Gastroesophageal sphincter (tissue), 4 donors: ENCODE measurements around the gene GRIK2. TPM values are rescaled to one million over a fixed set of nuclear protein-coding genes. Genes with fewer than 3 reads are reported as not detected.

Source experiments
- ATAC-seq: fragments of 150-250 bp; one replicate; pipeline ENCODE4 v1.9.1; 2016; ENCODE audit warnings: mild to moderate bottlenecking, moderate library complexity
- H3K27ac ChIP-seq, 4 donors: fragments of 200-600 bp; sonication (generic) in 3 of 4; 1 replicate in 3 of 4; 2 replicates in 1 of 4; pipeline ENCODE4 v1.5.1; 2016 to 2019
- H3K27me3 ChIP-seq: fragments of 200-600 bp; sonication (generic); one replicate; pipeline ENCODE4 v1.5.1; 2019
- H3K36me3 ChIP-seq, 2 donors: fragments of 200-600 bp; sonication (generic); one replicate each; pipeline ENCODE4 v1.5.1; 2019; ENCODE audit warnings: control low read depth in 1 of 2
- H3K4me1 ChIP-seq, 3 donors: fragments of 200-600 bp; sonication (generic); 1 replicate in 2 of 3; 2 replicates in 1 of 3; pipeline ENCODE4 v1.5.1; 2016 to 2019; ENCODE audit warnings: control low read depth in 2 of 3
- H3K4me3 ChIP-seq, 2 donors: fragments of 200-600 bp; sonication (generic); one replicate each; pipeline ENCODE4 v1.5.1; 2019; ENCODE audit warnings: mild to moderate bottlenecking in 1 of 2, moderate library complexity in 1 of 2
- H3K9me3 ChIP-seq, 3 donors: fragments of 200-600 bp; sonication (generic); one replicate each; pipeline ENCODE4 v1.5.1; 2017 to 2019; ENCODE audit warnings: control low read depth in 2 of 3
- CTCF ChIP-seq, 4 experiments: fragments of 200-600 bp in 2 of 4; fragments of 450-650 bp in 2 of 4; sonication (generic) in 1 of 4; IDR thresholded peaks; one replicate each; pipeline ENCODE4 v1.5.1; 2017 to 2019; ENCODE audit warnings: antibody characterized with exemption in 4 of 4, mild to moderate bottlenecking in 2 of 4, moderate library complexity in 2 of 4
- EP300 ChIP-seq: sonication (generic); formaldehyde crosslinking; IDR thresholded peaks from one replicate; pipeline ENCODE4 v1.6.1; 2017; ENCODE audit warnings: antibody characterized with exemption, mild to moderate bottlenecking
- POLR2A ChIP-seq, 2 donors: fragments of 450-650 bp; IDR thresholded peaks; one replicate each; pipeline ENCODE4 v1.6.1; 2017; ENCODE audit warnings: antibody characterized with exemption in 2 of 2, mild to moderate bottlenecking in 2 of 2, moderate library complexity in 1 of 2
- POLR2AphosphoS5 ChIP-seq: sonication (generic); formaldehyde crosslinking; IDR thresholded peaks from one replicate; pipeline ENCODE4 v1.6.1; 2017; ENCODE audit warnings: antibody characterized with exemption
- WGBS, 2 donors: methylation state at CpG; one replicate each; pipeline ENCODE4 v1.1.5; 2018; ENCODE audit warnings: low coverage in 1 of 2; 5-methylcytosine and 5-hydroxymethylcytosine counted together
- total RNA-seq, 4 donors: library from RNA; depleted of rRNA; stranded (reverse); fragments of >200 nt; gene quantifications; one replicate each; pipeline ENCODE4 v1.1.0, GENCODE V29; 2016

The GRIK2 gene
- total RNA-seq, 4 donors from 2014 or later: 0.82 to 2.2 (median 1.0) TPM

GRCh38 chr6:101398716-101399615, 5.5 kb downstream of the GRIK2 start:
- peaks cover 0 to 13% (median 0%) of the 10 kb centered on the region in 3 donors for H3K4me1 ChIP-seq
- TF ChIP-seq CTCF (IDR thresholded peaks at IDR 0.05) (no peak), EP300 (no peak), POLR2A (IDR thresholded peaks at IDR 0.05) (no peak), POLR2AphosphoS5 (no peak)
- peaks cover 97% of the 10 kb centered on the region for H3K27me3 ChIP-seq
- no peak overlapping the region for H3K4me3 ChIP-seq
- H3K36me3 ChIP-seq: no peaks in the 10 kb centered on the region
- 6 to 9% methylated on average over 21 to 36 of the region's 43 CpGs for WGBS, 2 donors
- no peak for ATAC-seq
- no peak overlapping the region for H3K27ac ChIP-seq
- H3K9me3 ChIP-seq: no peaks in the 10 kb centered on the region

GRCh38 chr6:101399616-101400162, 6.2 kb downstream of the GRIK2 start:
- H3K9me3 ChIP-seq: no peaks in the 10 kb centered on the region
- TF ChIP-seq CTCF (IDR thresholded peaks at IDR 0.05): no peak
- TF ChIP-seq POLR2AphosphoS5: no peak
- TF ChIP-seq EP300: no peak
- TF ChIP-seq POLR2A (IDR thresholded peaks at IDR 0.05): no peak
- no peak overlapping the region for H3K27ac ChIP-seq
- H3K4me3 ChIP-seq: no peak overlapping the region
- H3K4me1 ChIP-seq: peaks cover 0 to 10% (median 0%) of the 10 kb centered on the region in 3 donors
- 18 to 19% methylated on average over 6 to 14 of the region's 30 CpGs for WGBS, 2 donors
- ATAC-seq: no peak
- peaks cover 91% of the 10 kb centered on the region for H3K27me3 ChIP-seq
- no peaks in the 10 kb centered on the region for H3K36me3 ChIP-seq

GRCh38 chr6:101400326-101401135, 7.0 kb downstream of the GRIK2 start:
- Histone ChIP-seq H3K4me1 (peaks cover 0 to 10% (median 0%) of the 10 kb centered on the region in 3 donors), H3K4me3 (no peak overlapping the region), H3K9me3 (no peaks in the 10 kb centered on the region), H3K27ac (no peak overlapping the region), H3K36me3 (no peaks in the 10 kb centered on the region), H3K27me3 (peaks cover 83% of the 10 kb centered on the region)
- TF ChIP-seq POLR2A (IDR thresholded peaks at IDR 0.05) (no peak), EP300 (no peak), POLR2AphosphoS5 (no peak), CTCF (IDR thresholded peaks at IDR 0.05) (no peak)
- WGBS, 2 donors: 59 to 77% methylated on average over 9 to 10 of the region's 10 CpGs
- no peak for ATAC-seq

- TF ChIP-seq CTCF (IDR thresholded peaks at IDR 0.05): no peak
- TF ChIP-seq POLR2A (IDR thresholded peaks at IDR 0.05): no peak
- TF ChIP-seq EP300: no peak
- TF ChIP-seq POLR2AphosphoS5: no peak
- peaks cover 78% of the 10 kb centered on the region for H3K27me3 ChIP-seq
- H3K9me3 ChIP-seq: no peaks in the 10 kb centered on the region
- no peaks in the 10 kb centered on the region for H3K36me3 ChIP-seq
- no peak overlapping the region for H3K27ac ChIP-seq
- H3K4me3 ChIP-seq: no peak overlapping the region
- peaks cover 0 to 10% (median 0%) of the 10 kb centered on the region in 3 donors for H3K4me1 ChIP-seq
- ATAC-seq: no peak
- 59 to 65% methylated on average over 9 to 10 of the region's 10 CpGs for WGBS, 2 donors
Measured at GRCh38 chr6:101401171-101401570, 7.7 kb downstream of the GRIK2 start.
